GM18873 (cell line): ENCODE data around the gene ZNF174.

Experiments used
- ATAC-seq: cut with Tn5 transposase; IDR thresholded peaks from one replicate; pipeline ENCODE4 v1.9.1; 2021; ENCODE audit warnings: mild to moderate bottlenecking, moderate library complexity, moderate number of reproducible peaks; ENCODE audit not compliant: unreplicated experiment, low FRiP score

Gene ZNF174

DNA sequence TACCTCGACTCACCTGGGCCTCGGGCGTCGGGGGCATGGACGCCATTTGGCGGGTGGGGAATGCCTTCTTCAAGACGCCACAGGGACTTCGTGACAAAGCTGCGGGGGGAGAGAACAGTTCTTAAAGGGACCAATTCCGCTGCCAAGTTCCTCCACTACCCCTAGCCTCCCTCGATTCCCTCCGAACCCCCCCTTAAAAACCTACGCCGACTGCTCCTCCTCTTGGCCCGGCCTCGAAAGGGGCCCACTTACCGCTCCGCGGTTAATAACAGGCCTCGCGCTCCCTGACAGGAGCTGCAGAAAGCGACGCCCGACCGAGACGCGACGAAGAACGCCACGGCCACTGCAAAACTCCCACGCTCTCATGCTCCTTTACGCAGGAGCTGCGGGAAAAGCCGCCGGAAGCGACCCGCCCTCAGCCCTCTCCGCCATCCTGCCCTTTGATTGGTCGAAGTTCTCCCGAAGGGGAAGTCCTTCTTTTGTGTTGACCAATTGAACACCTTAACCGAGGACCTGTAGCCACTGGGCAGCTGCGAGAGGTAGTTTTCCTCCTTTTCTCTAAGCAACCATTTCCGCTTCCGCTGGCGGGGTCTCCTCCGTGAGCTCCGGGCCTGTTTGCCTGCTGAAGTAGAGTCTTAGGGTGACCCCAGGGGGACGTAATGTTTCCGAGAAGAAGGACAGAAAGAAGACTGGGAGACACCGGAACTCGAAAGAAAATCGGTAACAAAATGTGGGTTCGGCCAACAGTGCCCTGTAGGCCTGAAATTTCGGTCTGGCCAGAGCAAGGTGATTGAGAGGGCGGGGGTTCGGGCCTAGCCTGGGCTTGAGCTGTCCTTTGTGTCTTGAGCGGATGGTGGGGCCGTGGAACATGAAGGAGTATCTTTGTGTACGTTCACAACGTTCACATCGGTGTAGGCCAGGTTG is 42.4 kb downstream of the ZNF174 start, which contains the start of the genes NAA60 and ZNF597:
Gene NAA60 (plus strand): TSS at position 573 of the 924 bp plus-strand sequence. CDS start 32,548 bp downstream, outside the sequence.
Gene ZNF597 (minus strand): TSS at position 397 of the 924 bp plus-strand sequence. CDS start 351 bp downstream, at position 46.
- ATAC-seq: no peak

DNA sequence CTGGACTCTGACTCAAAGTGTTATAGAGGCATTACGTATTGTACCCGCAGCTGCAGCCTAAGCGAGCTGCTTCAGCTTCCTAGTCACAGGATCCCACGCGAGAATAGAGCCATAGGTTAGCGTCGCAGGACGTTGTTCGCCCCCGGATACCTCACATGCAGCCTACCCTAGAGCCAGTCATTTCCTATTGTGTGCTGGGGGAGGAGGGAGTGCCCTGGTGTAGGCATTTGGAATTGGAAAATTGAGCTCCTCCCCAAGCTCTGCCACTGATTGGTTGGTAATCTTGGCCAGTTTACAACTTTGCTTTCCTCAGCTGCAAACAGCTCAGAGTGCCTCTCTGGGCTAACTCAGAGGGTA is 43.0 kb downstream of the ZNF174 start:
- no peak for ATAC-seq

GRCh38 chr16:3454093-3454492 is 53.1 kb downstream of the ZNF174 start:
- no peak for ATAC-seq

DNA sequence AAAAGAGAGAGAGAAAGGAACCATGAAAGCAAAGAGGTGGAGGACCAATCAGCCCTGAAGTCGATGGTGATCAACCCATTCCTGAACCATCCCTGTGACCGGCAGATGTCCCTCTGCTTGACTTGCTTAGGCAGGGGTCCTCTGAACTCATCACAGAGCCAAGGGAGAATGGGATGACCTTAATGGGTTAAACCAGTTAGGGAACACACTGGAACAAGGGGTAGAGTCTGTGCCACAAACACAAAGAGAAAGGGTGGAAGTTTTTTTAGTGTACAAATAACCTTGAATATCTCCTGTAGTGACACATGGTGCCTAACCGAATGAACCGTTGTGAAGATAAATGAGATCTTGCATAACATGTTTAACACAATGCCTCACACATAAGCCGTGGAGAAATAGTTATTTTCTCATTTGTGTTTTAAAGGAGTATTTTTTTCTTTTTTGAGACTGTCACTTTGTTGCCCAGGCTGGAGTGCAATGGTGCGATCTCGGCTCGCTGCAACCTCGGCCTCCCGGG is 53.7 kb downstream of the ZNF174 start:
- ATAC-seq: no peak

DNA sequence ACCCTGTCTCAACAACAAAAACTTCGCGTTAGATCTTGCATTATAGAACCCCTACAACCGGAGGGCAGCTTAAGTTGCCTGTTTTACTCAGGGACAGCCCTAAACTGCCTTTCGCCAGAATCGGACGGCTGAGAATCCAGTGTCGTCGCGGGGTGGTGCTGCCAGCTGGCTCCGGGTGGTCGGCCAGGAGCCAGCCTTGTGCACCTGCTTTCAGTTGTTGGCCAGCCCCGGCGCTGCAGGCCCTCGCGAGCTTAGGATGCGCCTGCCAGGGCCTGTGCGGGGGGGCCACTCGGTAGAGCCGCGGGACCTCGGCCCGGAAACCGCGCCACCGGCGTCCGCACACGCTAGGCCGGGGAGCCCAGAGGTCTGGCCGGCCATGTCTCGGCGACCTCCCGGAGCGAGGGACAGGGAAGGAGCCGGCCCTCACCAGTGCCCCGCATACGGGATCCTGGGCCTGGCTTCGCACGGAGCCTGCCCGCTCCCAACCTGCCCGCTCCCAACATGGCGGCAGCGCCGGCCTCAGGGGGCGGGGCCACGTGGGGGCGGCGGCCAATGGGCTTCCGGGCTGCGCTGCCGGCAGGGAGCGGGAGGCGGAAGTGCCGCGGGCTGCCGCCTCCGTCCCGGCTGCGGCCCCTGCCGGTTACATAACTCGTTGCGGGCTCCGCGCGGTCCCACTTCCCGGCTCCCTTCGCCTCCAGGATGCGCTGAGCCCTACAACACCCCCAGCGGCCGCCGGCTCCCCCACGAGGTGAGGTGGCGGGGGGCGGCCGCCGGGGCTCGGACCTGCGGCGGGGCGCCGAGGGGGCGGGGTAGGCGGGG is 56.6 kb downstream of the ZNF174 start:
- ATAC-seq: peak; percentile 73

- peak; percentile 15 for ATAC-seq
These were observed 57.4 kb downstream of the ZNF174 start for GRCh38 chr16:3458278-3458851.

- no peak for ATAC-seq
These were observed 57.9 kb downstream of the ZNF174 start for GRCh38 chr16:3458852-3459361.
